TTC549 (cell line): ENCODE results near the gene FBRS.
"Not testable (repeated sequence)": the region's sequence is repeated elsewhere in the genome, so short reads cannot be mapped to it uniquely, and the experiment has no call there.

Experiments used
- FAIRE-seq: peaks from 2 replicates; lab custom pipeline; 2012; peaks lifted over from hg19 to GRCh38; lab: Jason Lieb, UNC

FBRS gene

DNA sequence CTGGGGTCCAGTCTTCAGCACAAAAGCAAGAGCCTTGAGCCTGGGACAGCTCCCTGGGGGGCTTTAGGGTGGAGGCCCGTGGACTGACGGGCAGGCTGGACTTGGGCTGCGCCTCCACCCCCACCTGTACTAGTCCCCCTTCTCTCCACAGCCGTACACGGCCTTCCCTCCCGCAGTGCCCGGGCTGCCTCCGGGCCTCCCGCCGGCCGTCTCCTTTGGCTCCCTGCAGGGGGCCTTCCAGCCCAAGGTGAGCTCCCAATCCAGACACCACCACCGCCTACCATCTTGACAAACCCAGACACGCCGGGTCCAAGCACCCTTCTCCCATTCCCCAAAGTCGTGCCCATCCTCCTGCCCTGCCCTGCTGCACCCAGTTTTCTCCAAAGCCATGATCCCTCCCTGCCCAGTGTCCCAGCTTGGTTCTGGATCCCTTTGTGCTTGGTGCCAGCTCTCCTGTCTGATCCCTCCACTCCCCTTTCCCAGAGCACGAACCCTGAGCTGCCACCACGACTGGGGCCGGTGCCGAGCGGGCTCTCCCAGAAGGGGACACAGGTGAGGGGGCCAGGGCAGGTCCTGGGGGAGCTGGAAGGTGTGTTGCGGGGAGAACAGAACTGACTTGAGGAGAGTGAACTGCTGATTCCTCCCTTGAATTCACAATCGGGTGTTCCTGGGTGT, 7.1 kb downstream of the FBRS start:
- no peak for FAIRE-seq

DNA sequence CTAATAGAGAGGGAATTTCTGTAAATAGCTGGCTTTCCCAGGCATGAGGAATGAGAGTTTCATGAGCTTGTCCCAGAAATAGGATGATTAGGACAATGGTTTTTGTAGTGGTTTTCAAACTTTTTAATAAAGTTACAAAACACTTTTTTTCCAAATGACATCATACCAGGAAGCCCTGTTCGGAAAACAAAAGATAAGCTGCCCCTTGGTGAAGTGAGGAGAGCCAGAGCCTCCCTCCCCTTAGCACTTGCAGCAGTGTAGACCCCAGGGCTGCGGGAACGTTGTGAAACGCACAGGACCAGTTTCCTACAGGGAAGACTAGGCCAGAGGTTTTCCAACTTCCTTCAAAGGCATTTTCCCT, 7.6 kb downstream of the FBRS start:
- FAIRE-seq: no peak

DNA sequence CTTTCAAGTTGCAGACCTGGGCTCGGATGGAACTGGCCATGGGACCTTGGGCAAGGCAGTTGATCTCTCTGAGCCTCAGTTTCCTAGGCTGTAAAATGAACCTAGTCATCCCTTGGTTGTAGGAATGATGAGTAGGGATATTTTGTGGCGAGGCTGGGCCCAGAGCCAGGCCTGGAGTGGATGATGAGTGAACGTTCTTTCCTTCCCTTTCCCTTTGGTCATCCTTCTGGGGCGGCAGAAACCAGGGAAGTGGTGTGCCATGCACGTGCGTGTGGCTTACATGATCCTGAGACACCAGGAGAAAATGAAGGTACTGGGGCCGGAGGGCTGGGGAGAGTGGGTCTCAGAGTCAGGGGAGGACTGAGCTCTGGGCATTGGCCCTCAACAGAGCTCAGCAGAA, 8.4 kb downstream of the FBRS start:
- no peak for FAIRE-seq

DNA sequence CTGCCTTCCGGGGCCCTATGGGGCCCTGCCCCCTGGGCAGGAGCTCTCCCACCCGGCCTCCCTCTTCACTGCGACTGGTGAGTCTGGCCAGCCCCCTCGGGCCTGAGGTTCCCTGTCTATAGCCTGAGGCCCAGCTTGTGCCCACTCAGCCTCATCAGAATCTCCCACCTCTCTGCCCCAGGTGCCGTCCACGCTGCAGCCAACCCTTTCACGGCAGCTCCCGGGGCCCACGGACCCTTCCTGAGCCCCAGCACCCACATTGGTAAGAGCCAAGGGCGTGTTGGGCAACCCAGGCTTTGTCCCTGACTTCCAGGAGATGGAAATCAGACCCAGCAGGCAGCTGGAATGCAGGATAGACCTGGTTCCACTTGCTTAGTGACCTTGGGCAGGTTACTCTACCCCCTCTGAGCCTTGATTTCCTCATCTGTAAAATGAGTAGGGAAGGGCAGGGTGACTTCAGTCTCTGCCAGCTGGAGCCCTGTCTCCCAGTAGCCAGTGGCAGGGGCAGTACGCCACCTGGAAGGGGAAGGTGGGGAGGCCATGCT, 9.2 kb downstream of the FBRS start:
- no peak for FAIRE-seq

DNA sequence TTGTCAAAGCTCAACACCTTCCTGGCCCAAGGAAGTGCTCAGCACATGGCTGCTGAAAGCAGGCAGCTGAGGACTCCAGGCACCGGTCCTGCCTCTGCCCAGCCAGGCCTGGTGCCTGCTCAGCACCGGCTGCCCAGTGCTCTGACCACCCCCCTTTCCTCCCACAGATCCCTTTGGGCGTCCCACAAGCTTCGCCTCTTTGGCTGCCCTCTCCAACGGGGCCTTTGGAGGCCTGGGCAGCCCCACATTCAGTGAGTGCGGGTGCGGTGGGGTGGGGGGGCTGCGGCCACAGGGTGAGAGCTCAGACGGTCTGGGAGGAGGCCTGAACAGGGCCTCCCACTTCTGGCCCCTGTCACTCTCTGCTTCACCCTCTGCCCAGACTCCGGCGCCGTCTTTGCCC, 10.2 kb downstream of the FBRS start:
- FAIRE-seq: no peak

DNA sequence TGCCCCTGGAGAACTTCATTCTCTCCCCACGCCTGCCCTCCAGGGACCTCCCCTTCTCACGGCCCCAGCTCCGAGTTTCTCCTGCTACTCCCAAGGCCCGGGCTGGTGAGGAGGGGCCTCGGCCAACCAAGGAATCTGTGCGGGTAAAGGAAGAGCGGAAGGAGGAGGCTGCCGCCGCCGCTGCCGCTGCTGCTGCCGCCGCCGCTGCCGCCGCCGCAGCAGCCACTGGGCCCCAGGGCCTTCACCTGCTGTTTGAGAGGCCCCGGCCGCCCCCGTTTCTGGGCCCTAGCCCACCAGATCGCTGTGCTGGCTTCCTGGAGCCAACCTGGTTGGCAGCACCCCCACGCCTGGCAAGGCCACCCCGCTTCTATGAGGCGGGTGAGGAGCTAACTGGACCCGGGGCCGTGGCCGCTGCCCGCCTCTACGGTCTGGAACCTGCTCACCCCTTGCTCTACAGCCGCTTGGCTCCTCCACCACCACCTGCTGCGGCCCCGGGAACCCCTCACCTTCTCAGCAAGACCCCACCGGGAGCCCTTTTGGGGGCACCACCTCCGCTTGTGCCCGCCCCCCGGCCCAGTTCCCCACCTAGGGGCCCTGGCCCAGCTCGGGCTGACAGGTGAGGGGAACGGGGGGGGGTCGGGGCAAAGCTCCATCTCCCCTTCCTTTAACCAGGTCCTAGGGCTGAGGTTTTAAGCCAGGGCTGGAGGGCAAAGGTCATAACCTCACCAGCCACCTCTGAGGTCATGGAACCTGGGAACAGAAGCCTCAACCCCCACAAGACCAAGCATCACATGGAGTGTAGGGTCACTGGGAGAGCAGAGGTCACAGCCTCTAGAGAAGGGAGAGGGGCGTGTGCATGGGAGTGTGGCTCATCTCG, 11.0 kb downstream of the FBRS start:
- FAIRE-seq: no peak

DNA sequence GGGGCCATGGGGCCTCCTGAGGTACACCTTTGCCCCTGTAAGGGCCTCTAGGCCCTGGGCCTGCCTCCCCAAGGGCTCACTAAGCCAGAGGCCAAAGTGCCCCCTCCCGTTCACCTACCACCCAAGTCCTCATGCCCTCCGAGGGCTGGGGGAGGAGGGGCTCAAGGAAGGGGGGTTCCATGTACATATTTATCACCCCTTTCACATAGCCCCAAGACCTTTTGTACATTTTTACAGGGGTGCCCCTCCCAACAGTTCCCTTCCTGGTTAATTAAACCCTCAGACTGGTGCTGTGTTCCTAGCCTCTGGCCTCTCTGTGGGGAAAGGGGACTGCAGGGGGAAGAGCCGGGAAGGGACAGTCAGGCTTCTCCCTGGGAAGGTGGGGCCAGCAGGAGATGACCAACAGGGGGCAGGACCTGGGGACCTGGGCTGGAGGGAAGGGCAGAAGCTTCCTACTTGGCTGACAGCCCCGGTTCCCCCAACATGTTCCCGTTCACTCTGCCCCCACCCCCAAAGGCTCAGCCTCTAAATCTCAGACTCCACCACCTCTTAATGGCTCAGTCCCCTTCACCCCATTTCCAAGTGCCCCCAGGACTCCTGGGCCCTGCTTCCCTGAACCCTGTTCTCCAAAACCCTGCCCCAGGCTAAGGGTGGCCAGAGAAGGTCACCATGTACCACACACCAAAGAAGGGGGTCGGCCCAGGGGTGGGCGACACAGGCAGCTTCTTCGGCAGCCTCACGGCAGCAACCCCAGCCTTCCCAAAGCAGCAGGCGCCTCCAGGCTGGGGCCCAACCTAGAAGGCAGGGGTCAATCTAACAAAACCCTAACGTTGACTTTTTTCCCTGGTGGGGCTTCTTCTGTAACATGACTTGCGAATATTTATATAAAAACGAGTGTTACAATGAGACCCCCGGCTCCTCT, 11.9 kb downstream of the FBRS start:
- no peak for FAIRE-seq

DNA sequence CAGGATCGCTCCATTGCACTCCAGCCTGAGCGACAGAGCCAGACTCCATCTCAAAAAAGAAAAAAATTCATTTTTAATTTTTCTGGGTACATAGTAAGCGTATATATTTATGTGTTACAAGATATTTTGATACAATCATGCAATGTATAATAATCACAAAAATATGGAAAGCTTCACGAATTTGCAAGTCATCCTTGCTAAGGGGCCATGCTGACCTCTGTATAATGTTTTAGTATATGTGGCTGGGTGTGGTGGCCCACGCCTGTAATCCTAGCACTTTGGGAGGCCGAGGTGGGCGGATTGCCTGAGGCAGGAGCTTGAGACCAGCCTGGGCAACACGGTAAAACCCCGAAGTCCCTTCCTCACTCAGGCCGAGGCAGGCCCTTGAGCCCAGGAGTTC, 16.9 kb downstream of the FBRS start:
- no peak for FAIRE-seq

DNA sequence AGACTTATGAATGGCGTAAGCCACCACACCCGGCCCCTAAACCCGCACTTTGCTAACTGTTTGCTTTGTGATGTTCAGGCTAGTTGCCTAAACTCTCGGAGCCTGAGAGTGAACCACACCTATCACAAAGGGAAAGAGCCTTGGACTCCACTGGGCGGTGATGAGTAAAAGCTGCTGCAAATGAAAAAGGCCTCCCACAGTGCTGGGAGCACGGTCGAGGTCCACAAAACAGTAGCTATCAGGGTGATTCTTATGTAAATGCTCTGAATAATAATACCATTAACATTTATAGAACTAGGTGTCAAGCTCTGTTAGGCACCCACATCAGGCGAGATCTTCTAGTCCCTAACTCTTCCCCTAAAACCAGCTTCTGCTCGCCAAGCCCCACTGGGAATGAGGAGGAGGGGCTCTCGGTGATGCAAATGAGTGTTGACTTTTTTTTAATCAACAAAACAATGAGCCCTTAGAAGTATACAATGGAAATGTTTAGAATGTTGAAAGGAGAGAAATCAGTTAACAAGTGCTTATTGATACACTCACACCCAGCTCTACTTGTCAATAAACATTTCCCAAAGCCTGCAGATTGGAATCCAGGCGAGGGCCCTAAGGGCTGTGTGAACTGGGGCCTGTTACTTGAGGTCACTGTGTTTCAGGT, 19.8 kb downstream of the FBRS start:
- FAIRE-seq: no peak

DNA sequence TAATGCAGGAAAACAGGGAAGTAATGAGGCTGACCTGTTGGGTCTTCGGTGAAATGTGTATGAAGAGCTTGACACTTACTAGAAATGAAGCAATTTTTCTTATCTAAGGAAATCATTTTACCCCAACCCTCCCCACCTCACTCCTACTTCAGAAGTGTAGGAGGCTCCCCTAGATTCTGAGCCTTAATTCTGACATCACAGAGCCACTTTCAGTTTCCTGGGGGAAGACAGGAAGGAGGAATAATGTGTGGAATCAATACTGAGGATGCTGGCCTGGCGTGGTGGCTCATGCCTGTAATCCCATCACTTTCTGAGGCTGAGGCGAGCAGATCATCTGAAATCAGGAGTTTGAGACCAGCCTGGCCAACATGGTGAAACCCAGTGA, 20.3 kb downstream of the FBRS start:
- no peak for FAIRE-seq

DNA sequence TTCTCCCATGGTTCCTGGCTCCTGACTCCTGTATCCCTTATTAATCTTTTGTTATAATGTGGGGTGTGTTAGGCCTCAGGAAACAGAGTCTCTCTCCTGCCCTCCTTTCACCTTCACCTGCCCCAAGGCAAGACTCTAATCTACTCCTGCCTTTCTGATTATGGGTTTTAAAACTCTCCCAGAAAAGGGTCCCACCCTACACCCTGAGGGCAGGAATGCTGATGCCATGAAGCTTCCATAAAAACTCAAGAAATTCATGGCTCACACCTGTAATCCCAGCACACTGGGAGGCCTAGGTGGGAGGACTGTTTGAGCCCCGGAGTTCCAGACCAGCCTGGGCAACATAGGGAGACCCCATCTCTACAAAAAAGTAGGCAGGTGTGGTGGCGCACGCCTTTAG, 22.1 kb downstream of the FBRS start:
- FAIRE-seq: no peak

DNA sequence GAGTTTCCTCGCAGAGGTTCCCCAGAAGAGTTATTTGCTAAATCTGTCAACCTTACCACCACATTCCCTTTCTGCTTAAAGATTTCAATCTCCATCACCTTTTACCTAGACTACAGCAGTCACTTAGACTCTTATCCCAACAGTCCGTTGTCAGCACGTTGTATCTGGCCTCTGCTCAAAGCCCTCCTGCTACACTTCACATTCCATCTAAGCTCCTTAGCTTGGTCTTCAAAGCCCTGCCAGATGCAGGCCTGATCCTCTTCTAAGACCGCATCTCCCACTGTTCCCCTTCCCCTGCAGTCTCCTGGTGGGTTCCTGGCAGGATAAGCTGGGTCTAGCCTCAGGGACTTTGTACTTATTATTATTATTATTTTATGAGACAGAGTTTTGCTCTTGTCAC, 30.5 kb downstream of the FBRS start:
- no peak for FAIRE-seq

DNA sequence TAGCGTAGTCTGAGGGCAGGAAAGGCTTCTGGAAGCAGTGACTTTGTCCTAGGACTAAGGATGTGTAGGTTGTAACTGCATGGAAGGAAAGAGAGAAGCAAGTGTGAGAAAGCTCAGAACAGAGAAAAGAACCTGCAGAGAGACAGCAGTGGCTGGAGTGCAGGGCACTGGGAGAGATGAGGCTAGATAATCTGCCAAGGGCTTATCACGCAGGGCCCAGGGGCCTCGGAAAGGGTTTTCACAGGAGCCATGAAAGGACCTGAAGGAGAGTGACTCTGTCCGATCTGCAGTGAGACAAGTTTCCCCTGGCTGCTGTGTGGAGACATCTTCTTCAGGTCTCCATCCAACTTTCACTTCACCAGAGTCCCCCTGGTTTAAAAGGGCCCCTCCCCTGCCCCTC, 33.7 kb downstream of the FBRS start:
- no peak for FAIRE-seq

DNA sequence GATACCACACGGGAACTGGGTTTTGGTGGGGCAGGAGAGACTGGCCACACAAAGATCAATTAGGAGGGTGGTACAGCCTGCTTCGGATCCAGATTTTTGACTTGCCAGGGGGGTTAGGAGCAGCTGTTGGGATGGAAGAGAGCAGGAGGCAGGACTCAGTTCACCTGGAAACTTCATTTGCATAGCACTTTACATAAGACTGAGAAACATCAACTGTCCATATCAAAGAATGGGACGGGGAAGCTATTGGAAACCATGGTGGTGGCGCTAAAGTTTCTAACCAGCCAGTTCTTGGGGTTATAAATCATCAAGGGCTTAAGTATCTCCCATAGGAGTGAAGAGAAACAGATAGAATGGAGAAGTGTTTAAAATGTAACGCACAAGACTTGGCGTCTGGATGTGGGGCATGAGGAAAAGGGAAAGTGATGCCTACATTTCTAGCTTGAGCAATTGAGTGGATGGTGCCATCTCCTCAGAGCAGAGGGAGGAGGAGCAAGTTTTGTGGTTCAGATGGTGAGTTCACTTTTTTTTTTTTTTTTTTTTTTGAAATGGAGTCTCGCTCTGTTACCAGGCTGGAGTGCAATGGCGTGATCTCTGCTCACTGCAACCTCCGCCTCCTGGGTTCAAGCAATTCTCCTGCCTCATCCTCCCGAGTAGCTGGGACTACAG, 34.3 kb downstream of the FBRS start:
- no peak for FAIRE-seq

DNA sequence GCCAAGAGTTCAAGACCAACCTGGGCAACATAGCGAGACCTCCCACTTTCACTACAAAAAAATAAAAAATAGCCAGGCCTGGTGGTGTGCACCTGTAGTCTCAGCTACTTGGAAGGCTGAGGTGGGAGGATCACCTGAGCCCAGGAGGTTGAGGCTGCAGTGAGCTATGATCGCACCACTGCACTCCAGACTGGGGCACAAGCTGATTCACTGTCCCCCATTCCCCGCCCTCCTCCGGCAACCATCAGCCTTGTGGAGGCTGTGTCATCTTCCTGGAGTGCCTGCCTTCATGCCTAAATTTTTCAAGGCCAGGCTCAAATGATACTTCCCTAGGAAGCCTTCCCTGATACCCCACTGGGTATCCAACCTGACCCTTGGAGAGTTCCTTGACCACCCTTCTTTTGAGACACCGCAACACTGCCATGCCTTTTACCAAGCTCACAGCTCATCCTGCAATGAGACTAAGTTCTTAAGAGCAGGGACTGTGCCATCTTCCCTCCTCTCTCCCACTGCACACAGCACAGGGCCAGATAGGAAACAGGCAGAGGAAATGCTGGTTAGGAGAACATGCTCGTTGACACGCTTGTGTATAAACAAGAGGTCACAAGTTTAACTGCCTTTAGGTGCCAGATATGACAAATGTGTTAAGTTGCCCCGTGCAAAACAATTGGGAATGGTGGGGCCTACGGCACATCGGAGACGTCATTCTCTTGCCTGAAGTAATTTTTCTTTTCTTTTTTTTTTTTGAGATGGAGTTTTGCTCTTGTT, 36.9 kb downstream of the FBRS start:
- no peak for FAIRE-seq

DNA sequence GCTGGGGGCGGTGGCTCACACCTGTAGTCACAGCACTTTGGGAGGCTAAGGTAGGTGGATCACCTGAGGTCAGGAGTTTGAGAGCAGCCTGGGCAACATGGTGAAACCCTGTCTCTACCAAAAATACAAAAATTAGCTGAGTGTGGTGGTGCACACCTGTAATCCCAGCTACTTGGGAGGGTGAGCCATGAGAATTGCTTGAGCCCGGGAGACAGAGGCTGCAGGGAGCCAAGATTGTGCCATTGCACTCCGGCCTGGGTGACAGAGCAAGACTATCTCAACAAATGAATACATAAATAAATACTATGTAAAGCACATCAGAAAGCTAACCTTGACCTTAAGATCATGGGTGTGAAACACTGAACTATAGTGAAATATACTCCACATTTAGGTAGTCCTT, 38.4 kb downstream of the FBRS start:
- not testable (repeated sequence) for FAIRE-seq

DNA sequence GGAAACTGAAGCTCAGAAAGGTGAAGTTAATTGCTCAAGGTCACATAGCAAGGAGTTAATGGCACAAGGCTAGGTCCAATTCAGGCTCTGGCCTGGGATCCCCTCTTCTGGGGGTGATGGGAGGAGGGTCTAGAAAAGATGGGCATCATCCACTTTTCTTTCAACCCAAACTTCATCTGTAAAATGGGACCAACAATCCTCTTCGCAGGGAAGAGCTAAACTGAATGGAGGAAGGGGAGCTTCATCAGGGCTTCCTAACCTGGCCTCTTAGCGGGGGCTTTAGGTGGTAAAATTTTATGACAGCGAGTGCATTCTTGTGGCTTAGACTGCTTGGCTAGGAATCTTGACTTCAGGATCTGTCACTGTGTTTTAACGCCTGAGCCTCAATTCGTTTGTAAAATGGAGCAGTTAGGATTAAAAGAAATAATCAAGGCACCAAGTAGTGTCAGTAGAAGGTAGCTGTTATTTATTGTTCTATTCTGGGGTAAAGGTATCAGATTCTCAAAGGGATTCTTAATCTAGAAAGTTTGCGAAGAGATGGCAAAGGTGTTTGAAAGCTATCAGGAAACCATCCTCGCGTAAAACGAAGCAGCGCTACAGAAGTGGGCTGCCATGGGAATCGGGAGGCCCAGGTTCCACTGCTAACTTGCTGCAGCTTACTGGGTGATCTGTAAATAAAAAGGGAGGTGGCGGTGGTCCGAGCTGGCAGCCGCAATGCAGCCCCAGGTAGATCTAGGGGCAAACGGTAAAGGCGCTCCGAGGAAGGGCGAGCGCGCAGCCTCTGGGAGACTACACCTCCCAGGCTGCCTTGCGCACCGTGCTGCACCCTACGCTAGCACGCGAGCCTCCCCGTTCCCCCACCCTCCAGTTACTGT, 39.3 kb downstream of the FBRS start:
- no peak for FAIRE-seq

DNA sequence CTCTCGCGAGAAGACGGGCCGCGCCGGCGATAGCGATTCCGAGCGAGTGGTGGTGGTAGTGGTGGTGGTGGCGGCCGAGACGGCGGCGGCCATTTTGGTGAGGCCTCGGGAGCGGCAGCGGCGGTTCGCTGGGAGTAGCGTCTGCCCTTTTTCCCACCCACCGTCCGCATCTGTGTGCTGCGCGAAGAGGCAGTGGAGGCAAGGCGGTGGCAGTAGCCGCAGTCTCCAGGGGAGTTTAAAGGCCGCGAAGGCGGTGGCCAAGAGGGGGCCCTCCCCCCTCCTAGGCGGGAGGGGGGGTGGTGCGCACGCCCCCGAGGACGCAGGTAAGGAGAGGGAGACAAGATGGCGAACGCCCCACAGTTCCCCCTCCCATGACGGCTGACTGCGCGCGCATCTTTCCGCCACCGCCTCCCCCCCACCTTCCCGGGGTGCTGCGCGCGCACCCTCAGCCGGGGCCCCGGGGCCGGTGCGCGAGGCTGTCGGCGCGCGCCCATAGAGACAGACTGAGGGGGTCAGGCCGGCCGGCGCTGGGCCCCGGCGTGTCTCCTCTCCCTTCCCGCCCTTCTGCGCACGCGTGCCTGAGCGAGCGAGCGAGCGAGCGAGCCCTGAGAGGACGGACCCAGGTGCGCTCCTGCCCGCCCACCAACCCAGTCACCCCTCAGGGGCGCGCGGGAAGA, 40.0 kb downstream of the FBRS start:
- FAIRE-seq: no peak
